HG02840 (cell line): ENCODE measurements around the gene CLPTM1.
"Not testable (repeated sequence)": the region's sequence is repeated elsewhere in the genome, so short reads cannot be mapped to it uniquely, and the experiment has no call there.

Experiments used
- ATAC-seq: cut with Tn5 transposase; IDR thresholded peaks from one replicate; pipeline ENCODE4 v1.9.1; 2021; ENCODE audit warnings: mild to moderate bottlenecking, moderate library complexity, moderate number of reproducible peaks; ENCODE audit not compliant: unreplicated experiment, low FRiP score

Gene CLPTM1

GRCh38 chr19:44954649-44955504 lies at the start of gene CLPTM1:
TSS of gene CLPTM1 (plus strand) at chr19:44955380. CDS start at chr19:44955396, 16 bp downstream.
- ATAC-seq: peak; percentile 78

- ATAC-seq: no peak
Observed at GRCh38 chr19:44905437-44906160, 49.6 kb upstream of the CLPTM1 start, which contains the start of gene APOE. TSS of gene APOE (plus strand) at chr19:44905796. CDS start at chr19:44906625, 829 bp downstream.

- no peak for ATAC-seq
Observed at GRCh38 chr19:44907613-44908012, 47.6 kb upstream of the CLPTM1 start.

- no peak for ATAC-seq
Observed at GRCh38 chr19:44908074-44908835, 46.9 kb upstream of the CLPTM1 start.

- ATAC-seq: no peak
Observed at GRCh38 chr19:44908836-44909261, 46.3 kb upstream of the CLPTM1 start.

GRCh38 chr19:44909775-44910174 lies 45.4 kb upstream of the CLPTM1 start:
- ATAC-seq: no peak

- not testable (repeated sequence) for ATAC-seq
Observed at GRCh38 chr19:44911896-44912295, 43.3 kb upstream of the CLPTM1 start.

GRCh38 chr19:44912854-44913253 lies 42.3 kb upstream of the CLPTM1 start:
- no peak for ATAC-seq

- ATAC-seq: not testable (repeated sequence)
Observed at GRCh38 chr19:44913512-44914432, 41.4 kb upstream of the CLPTM1 start.

- ATAC-seq: peak; percentile 90
Observed at GRCh38 chr19:44914433-44915206, 40.6 kb upstream of the CLPTM1 start, which contains the start of gene APOC1. TSS of gene APOC1 (plus strand) at chr19:44914608. CDS start at chr19:44914892, 284 bp downstream.

GRCh38 chr19:44924243-44924725 lies 30.9 kb upstream of the CLPTM1 start:
- no peak for ATAC-seq

- ATAC-seq: no peak
Observed at GRCh38 chr19:44925114-44925891, 29.9 kb upstream of the CLPTM1 start.

GRCh38 chr19:44926245-44927077 lies 28.7 kb upstream of the CLPTM1 start:
- ATAC-seq: not testable (repeated sequence)

- no peak for ATAC-seq
Observed at GRCh38 chr19:44927746-44928145, 27.4 kb upstream of the CLPTM1 start.

GRCh38 chr19:44930088-44930487 lies 25.1 kb upstream of the CLPTM1 start:
- no peak for ATAC-seq

GRCh38 chr19:44931541-44931940 lies 23.6 kb upstream of the CLPTM1 start:
- ATAC-seq: no peak

GRCh38 chr19:44939668-44940067 lies 15.5 kb upstream of the CLPTM1 start:
- no peak for ATAC-seq
